OCI-LY3 (cell line): ENCODE measurements around the gene ARMH3.

Experiments used
- H2AFZ ChIP-seq: fragments of 200-600, 300-600 bp; shearing (Covaris generic); 2 replicates; pipeline ENCODE4 v1.6.0; 2014; ENCODE audit warnings: antibody characterized with exemption, low read depth, low read length
- H3K27ac ChIP-seq: fragments of 200-600, 300-600 bp; sonication (generic); 2 replicates; pipeline ENCODE4 v1.5.1; 2014; ENCODE audit warnings: mild to moderate bottlenecking, low read length, moderate library complexity, mixed read lengths
- H3K27me3 ChIP-seq: fragments of 200-600, 300-600 bp; sonication (generic); 2 replicates; pipeline ENCODE4 v1.6.1; 2014; ENCODE audit warnings: low read depth, low read length, mixed read lengths
- H3K36me3 ChIP-seq: fragments of 200-600, 300-600 bp; sonication (generic); replicated peaks from 2 replicates; pipeline ENCODE3; 2014; ENCODE audit warnings: low read depth, low read length, mixed read lengths
- H3K4me1 ChIP-seq: fragments of 300-600, 200-600 bp; sonication (generic); 2 replicates; pipeline ENCODE4 v1.6.1; 2014; ENCODE audit warnings: low read length, mixed read lengths
- H3K4me2 ChIP-seq: fragments of 200-600, 300-600 bp; sonication (generic); 2 replicates; pipeline ENCODE4 v1.6.1; 2014; ENCODE audit warnings: low read length, mixed read lengths
- H3K4me3 ChIP-seq: fragments of 300-600, 200-600 bp; sonication (generic); 2 replicates; pipeline ENCODE4 v1.5.1; 2014; ENCODE audit warnings: antibody characterized with exemption, mild to moderate bottlenecking, low read length, moderate library complexity
- H3K79me2 ChIP-seq: fragments of 300-600, 200-600 bp; shearing (Covaris generic); 2 replicates; pipeline ENCODE4 v1.6.1; 2014; ENCODE audit warnings: mild to moderate bottlenecking, low read length, mixed read lengths
- H3K9ac ChIP-seq: fragments of 300-600, 200-600 bp; shearing (Covaris generic); 2 replicates; pipeline ENCODE4 v1.6.0; 2014; ENCODE audit warnings: mild to moderate bottlenecking, low read length, moderate library complexity
- H3K9me3 ChIP-seq: fragments of 200-600, 300-600 bp; shearing (Covaris generic); 2 replicates; pipeline ENCODE4 v1.6.1; 2014; ENCODE audit warnings: low read length, mixed read lengths; ENCODE audit not compliant: insufficient read depth
- H4K20me1 ChIP-seq: fragments of 200-600, 300-600 bp; sonication (generic); 2 replicates; pipeline ENCODE4 v1.6.1; 2016; ENCODE audit warnings: low read length, mixed read lengths; ENCODE audit not compliant: insufficient read depth
- CTCF ChIP-seq: fragments of 200-600, 300-600 bp; sonication (generic); IDR thresholded peaks from 2 replicates; pipeline ENCODE4 v1.5.1; 2014; ENCODE audit warnings: antibody characterized with exemption, low read length, low read depth
- EZH2phosphoT487 ChIP-seq: fragments of 200-600 bp; shearing (Covaris generic); IDR thresholded peaks from 2 replicates; pipeline ENCODE4 v1.6.1; 2018; ENCODE audit warnings: antibody characterized with exemption, mixed run types, low read depth

ARMH3 gene

GRCh38 chr10:102055647-102056419 lies at the start of gene ARMH3:
ARMH3 (minus strand) TSS chr10:102056173; CDS start chr10:102040114, 16,059 bp downstream.
- Histone ChIP-seq H3K4me3 (peak within 1 kb of the TSS; percentile 98), H3K9me3 (no peaks in the 10 kb centered on the region), H3K27me3 (no peaks in the 10 kb centered on the region), H3K4me1 (peaks cover 9% of the 10 kb centered on the region; the same call in 1 of the 2 replicates), H4K20me1 (no peaks in the 10 kb centered on the region), H2AFZ (peak within 1 kb of the TSS; percentile 94), H3K4me2 (peak within 1 kb of the TSS; percentile 92), H3K79me2 (peaks cover 37% of the 10 kb centered on the region), H3K9ac (peak within 1 kb of the TSS; percentile 85), H3K36me3 (peaks cover 4% of the 10 kb centered on the region), H3K27ac (peak within 1 kb of the TSS; percentile 65)
- TF ChIP-seq EZH2phosphoT487 (no peak), CTCF (no peak)

GRCh38 chr10:102102421-102102820 lies 46.4 kb upstream of the ARMH3 start:
- Histone ChIP-seq H3K4me3 (no peak overlapping the region), H3K27ac (no peak overlapping the region), H3K27me3 (no peaks in the 10 kb centered on the region), H3K4me2 (no peak overlapping the region), H3K36me3 (no peaks in the 10 kb centered on the region), H4K20me1 (no peaks in the 10 kb centered on the region), H3K4me1 (no peaks in the 10 kb centered on the region), H2AFZ (no peak overlapping the region), H3K9me3 (no peaks in the 10 kb centered on the region), H3K9ac (no peak overlapping the region), H3K79me2 (no peaks in the 10 kb centered on the region)
- no peak for TF ChIP-seq EZH2phosphoT487
- no peak for TF ChIP-seq CTCF

GRCh38 chr10:102101152-102101551 lies 45.2 kb upstream of the ARMH3 start:
- Histone ChIP-seq H3K9ac (no peak overlapping the region), H3K4me3 (no peak overlapping the region), H4K20me1 (no peaks in the 10 kb centered on the region), H3K4me1 (no peaks in the 10 kb centered on the region), H3K79me2 (no peaks in the 10 kb centered on the region), H2AFZ (no peak overlapping the region), H3K9me3 (no peaks in the 10 kb centered on the region), H3K27me3 (no peaks in the 10 kb centered on the region), H3K36me3 (no peaks in the 10 kb centered on the region), H3K27ac (no peak overlapping the region), H3K4me2 (no peak overlapping the region)
- TF ChIP-seq CTCF (no peak), EZH2phosphoT487 (no peak)

GRCh38 chr10:102096449-102096848 lies 40.5 kb upstream of the ARMH3 start:
- TF ChIP-seq EZH2phosphoT487 (no peak), CTCF (no peak)
- no peaks in the 10 kb centered on the region for H4K20me1 ChIP-seq
- no peaks in the 10 kb centered on the region for H3K27me3 ChIP-seq
- no peaks in the 10 kb centered on the region for H3K36me3 ChIP-seq
- H3K4me2 ChIP-seq, result no peak overlapping the region
- no peaks in the 10 kb centered on the region for H3K79me2 ChIP-seq
- H3K4me1 ChIP-seq, result no peaks in the 10 kb centered on the region
- no peaks in the 10 kb centered on the region for H3K9me3 ChIP-seq
- no peak overlapping the region for H3K27ac ChIP-seq
- no peak overlapping the region for H3K4me3 ChIP-seq
- H3K9ac ChIP-seq, result no peak overlapping the region
- H2AFZ ChIP-seq, result no peak overlapping the region
